ENCODE results near the gene FEM1B.

FEM1B gene

GRCh38 chr15:68344600-68344999 is 67.1 kb downstream of the FEM1B start:
- no peak for TF ChIP-seq ZFX (IDR thresholded peaks at IDR 0.05; ENCODE audit: borderline replicate concordance)
- no peak overlapping the region for H3K27ac ChIP-seq

Data from 22Rv1 (cell line).